DND-41 (cell line): ENCODE measurements around the gene ARF1.

Experiments
- CTCF ChIP-seq: IDR thresholded peaks from 2 replicates; pipeline ENCODE4 v1.5.1; 2012; ENCODE audit warnings: borderline replicate concordance, low read length, moderate library complexity, mild to moderate bottlenecking; ENCODE audit not compliant: poor library complexity, severe bottlenecking; ENCODE audit errors: extremely low read depth
- EZH2 ChIP-seq: IDR thresholded peaks from 3 replicates; pipeline ENCODE4 v1.6.1; 2012; ENCODE audit warnings: borderline replicate concordance, low read depth, mild to moderate bottlenecking, moderate library complexity, low read length, inconsistent platforms; ENCODE audit not compliant: severe bottlenecking

- TF ChIP-seq CTCF: no peak
- TF ChIP-seq EZH2: no peak
These were observed 32.3 kb downstream of the ARF1 start for GRCh38 chr1:228114827-228115226.
